Spleen (tissue), 11 donors: Measurements from ENCODE around the gene GARIN5B. TPM values are rescaled to one million over a fixed set of nuclear protein-coding genes. Genes with fewer than 3 reads are reported as not detected.
"Not testable (repeated sequence)": the region's sequence is repeated elsewhere in the genome, so short reads cannot be mapped to it uniquely, and the experiment has no call there.

ENCODE experiments used
- DNase-seq: peaks from one replicate; pipeline ENCODE4 v3.0.0-alpha.2; 2020
- H3K27ac ChIP-seq, 8 donors: fragments of 200-600 bp; sonication (generic) in 7 of 8; 1 replicate in 4 of 8; 2 replicates in 4 of 8; pipeline versions ENCODE4 v1.5.0 to v1.8.0; 2016 to 2021; ENCODE audit warnings: inconsistent platforms in 4 of 8, mild to moderate bottlenecking in 4 of 8, moderate library complexity in 1 of 8
- H3K27me3 ChIP-seq, 7 donors: fragments of 200-600 bp; sonication (generic) in 6 of 7; replicated peaks in 1 of 7; 1 replicate in 4 of 7; 2 replicates in 3 of 7; pipeline versions ENCODE4 v1.5.0 to v1.8.0; 2016 to 2021; ENCODE audit warnings: inconsistent platforms in 3 of 7, mild to moderate bottlenecking in 1 of 7
- H3K36me3 ChIP-seq, 6 donors: fragments of 200-600 bp; sonication (generic) in 5 of 6; 1 replicate in 4 of 6; 2 replicates in 2 of 6; pipeline versions ENCODE4 v1.5.0 to v1.8.0; 2016 to 2021; ENCODE audit warnings: inconsistent platforms in 2 of 6
- H3K4me1 ChIP-seq, 6 donors: fragments of 200-600 bp; sonication (generic) in 5 of 6; 1 replicate in 3 of 6; 2 replicates in 3 of 6; pipeline versions ENCODE4 v1.5.0 to v1.8.0; 2016 to 2021; ENCODE audit warnings: inconsistent platforms in 3 of 6
- H3K4me3 ChIP-seq, 8 donors: fragments of 200-600 bp; sonication (generic) in 7 of 8; 1 replicate in 4 of 8; 2 replicates in 4 of 8; pipeline versions ENCODE4 v1.5.0 to v1.8.0; 2016 to 2021; ENCODE audit warnings: inconsistent platforms in 4 of 8, mild to moderate bottlenecking in 4 of 8, moderate library complexity in 2 of 8
- H3K9me3 ChIP-seq, 8 donors: fragments of 200-600 bp; sonication (generic) in 7 of 8; 1 replicate in 4 of 8; 2 replicates in 4 of 8; pipeline versions ENCODE4 v1.5.0 to v1.8.0; 2016 to 2021; ENCODE audit warnings: inconsistent platforms in 4 of 8
- CTCF ChIP-seq, 11 experiments: fragments of 200-600 bp in 7 of 11; fragments of 450-650 bp in 4 of 11; sonication (generic) in 4 of 11; IDR thresholded peaks in 8 of 11; conservative IDR thresholded peaks in 3 of 11; 1 replicate in 7 of 11; 2 replicates in 4 of 11; pipeline versions ENCODE4 v1.4.0 to v1.8.0; 2016 to 2021; ENCODE audit warnings: antibody characterized with exemption in 11 of 11, inconsistent platforms in 4 of 11, mild to moderate bottlenecking in 1 of 11
- POLR2A ChIP-seq, 3 donors: fragments of 450-650 bp; IDR thresholded peaks; one replicate each; pipeline ENCODE4 v1.5.1; 2017; ENCODE audit warnings: antibody characterized with exemption in 3 of 3, mild to moderate bottlenecking in 1 of 3
- POLR2AphosphoS5 ChIP-seq, 3 donors: sonication (generic); formaldehyde crosslinking; IDR thresholded peaks; one replicate each; pipeline ENCODE4 v1.5.1; 2017; ENCODE audit warnings: antibody characterized with exemption in 3 of 3
- WGBS, 5 donors: extraction: QIAGEN DNeasy Blood & Tissue Kit in 3 of 5; methylation state at CpG; one replicate each; pipeline versions ENCODE4 v1.1.5 to v1.1.7; 2013 to 2018; 5-methylcytosine and 5-hydroxymethylcytosine counted together
- intact Hi-C: fragments of 100-400 bp; cut with DNase I; formaldehyde crosslinking; loops from one replicate; pipeline ENCODE4 v1.15.0; 2023; ENCODE audit warnings: low total_unique reads
- polyA plus RNA-seq, 3 donors: library from polyadenylated mRNA; stranded (reverse); fragments of 200-250 nt; gene quantifications; one replicate each; pipeline ENCODE4 v1.2.1, GENCODE V29; 2013
- total RNA-seq, 7 donors: library from RNA; depleted of rRNA in 3 of 7; stranded (reverse); fragments of >200 nt in 3 of 7; fragmentation: NEBNext Ultra II Directional in 4 of 7; extraction: Animal tissue kit (Norgen Biotek cat#: 25700) in 4 of 7; gene quantifications; one replicate each; pipeline versions ENCODE4 v1.1.0 to v1.2.1, GENCODE V29; 2016 to 2021
- donor health status: healthy with polysubstance abuse.
- donor health status: DM: no; HTN: no; CAD: no; lungs with moderate emphysema.
- donor health status: DM: no; HTN: no; CAD: no.
- donor health status: Bipolar disorder and iron deficiency.
- donor health status: healthy.
- donor health status: DM: no; HTN: no; CAD: no.
- donor health status: DM: yes; HTN: yes; CAD: no.

The GARIN5B gene
- total and polyA plus RNA-seq, 10 donors, result not detected

GRCh38 chr19:55405638-55406037, 42.6 kb upstream of the GARIN5B start:
- intact Hi-C loops, result no loop called here
- TF ChIP-seq POLR2AphosphoS5 (IDR thresholded peaks at IDR 0.05) (no peak), POLR2A (IDR thresholded peaks at IDR 0.05) (no peak), CTCF (IDR thresholded peaks at IDR 0.05 in 8 of 11, conservative IDR thresholded peaks at IDR 0.05 in 3 of 11) (no peak)
- H3K4me3 ChIP-seq, result no peak overlapping the region
- H3K27ac ChIP-seq, result peak overlapping the region in 1 of 8 donors; percentile 7
- peaks cover 0 to 58% (median 36%) of the 10 kb centered on the region in 6 donors for H3K36me3 ChIP-seq
- WGBS, 5 donors, result 82 to 86% (median 83%) methylated on average over 5 of the region's 5 CpGs
- DNase-seq, result no peak
- H3K27me3 ChIP-seq, result no peaks in the 10 kb centered on the region
- peaks cover 0 to 11% (median 0%) of the 10 kb centered on the region in 8 donors for H3K9me3 ChIP-seq
- H3K4me1 ChIP-seq, result peaks cover 7 to 53% (median 26%) of the 10 kb centered on the region in 6 donors

GRCh38 chr19:55402509-55402908, 39.4 kb upstream of the GARIN5B start:
- intact Hi-C loops, result no loop called here
- peaks cover 7 to 65% (median 20%) of the 10 kb centered on the region in 6 donors for H3K4me1 ChIP-seq
- H3K27ac ChIP-seq, result no peak overlapping the region
- H3K9me3 ChIP-seq, result no peaks in the 10 kb centered on the region
- H3K27me3 ChIP-seq, result no peaks in the 10 kb centered on the region
- H3K4me3 ChIP-seq, result no peak overlapping the region
- DNase-seq, result no peak
- 79 to 93% (median 92%) methylated on average over 2 of the region's 2 CpGs for WGBS, 5 donors
- peaks cover 0 to 70% (median 41%) of the 10 kb centered on the region in 6 donors for H3K36me3 ChIP-seq
- TF ChIP-seq POLR2A (IDR thresholded peaks at IDR 0.05) (no peak), POLR2AphosphoS5 (IDR thresholded peaks at IDR 0.05) (no peak), CTCF (IDR thresholded peaks at IDR 0.05 in 8 of 11, conservative IDR thresholded peaks at IDR 0.05 in 3 of 11) (no peak)

- Histone ChIP-seq H3K36me3 (peaks cover 0 to 69% (median 41%) of the 10 kb centered on the region in 6 donors), H3K4me1 (peaks cover under 1 to 56% (median 11%) of the 10 kb centered on the region in 6 donors)
- H3K27ac ChIP-seq, H3K4me3 ChIP-seq, intact Hi-C loops, H3K9me3 ChIP-seq, DNase-seq, H3K27me3 ChIP-seq: not testable (repeated sequence)
- WGBS, 5 donors, result 89 to 95% (median 93%) methylated on average over 7 to 23 of the region's 28 CpGs
These were observed 38.3 kb upstream of the GARIN5B start for GRCh38 chr19:55401390-55401789.

- H3K9me3 ChIP-seq, result no peaks in the 10 kb centered on the region
- 89 to 96% (median 92%) methylated on average over 14 of the region's 14 CpGs for WGBS, 5 donors
- no peak overlapping the region for H3K27ac ChIP-seq
- H3K4me1 ChIP-seq, result peaks cover 0 to 47% (median 3%) of the 10 kb centered on the region in 6 donors
- no peaks in the 10 kb centered on the region for H3K27me3 ChIP-seq
- no peak overlapping the region for H3K4me3 ChIP-seq
- intact Hi-C loops, result no loop called here
- DNase-seq, result no peak
- H3K36me3 ChIP-seq, result peaks cover 0 to 60% (median 38%) of the 10 kb centered on the region in 6 donors
- TF ChIP-seq CTCF (IDR thresholded peaks at IDR 0.05 in 8 of 11, conservative IDR thresholded peaks at IDR 0.05 in 3 of 11), result no peak
- TF ChIP-seq POLR2AphosphoS5 (IDR thresholded peaks at IDR 0.05), result peak in 2 of 3 donors; percentile 19 to 35
These were observed 37.4 kb upstream of the GARIN5B start for GRCh38 chr19:55400281-55401087.
